HFFc6 (cell line): ENCODE data around the gene ZDHHC16. TPM values are rescaled to one million over a fixed set of nuclear protein-coding genes. Genes with fewer than 3 reads are reported as not detected.

ENCODE experiments used
- DNase-seq: peaks from one replicate; pipeline ENCODE4 v3.0.0-alpha.2; 2018
- H3K27ac Mint-ChIP-seq: 2 replicates; pipeline ENCODE4 v1.8.0; 2020; ENCODE audit warnings: mild to moderate bottlenecking, mixed read lengths
- H3K27me3 Mint-ChIP-seq: 2 replicates; pipeline ENCODE4 v1.8.0; 2021; ENCODE audit warnings: mild to moderate bottlenecking, moderate library complexity, mixed read lengths; ENCODE audit not compliant: insufficient read depth
- H3K36me3 Mint-ChIP-seq: 2 replicates; pipeline ENCODE4 v1.8.0; 2021; ENCODE audit warnings: low read depth, mixed read lengths
- H3K4me1 Mint-ChIP-seq: 2 replicates; pipeline ENCODE4 v1.8.0; 2020; ENCODE audit warnings: low read depth, mixed read lengths
- H3K4me3 Mint-ChIP-seq: 2 replicates; pipeline ENCODE4 v1.8.0; 2020; ENCODE audit warnings: mild to moderate bottlenecking, moderate library complexity, mixed read lengths
- H3K9me3 Mint-ChIP-seq: 2 replicates; pipeline ENCODE4 v1.8.0; 2020; ENCODE audit warnings: mild to moderate bottlenecking, mixed read lengths
- CTCF ChIP-seq: fragments of 200-600 bp; sonication (generic); IDR thresholded peaks from 2 replicates; pipeline ENCODE4 v1.5.0; 2021; ENCODE audit warnings: antibody characterized with exemption, mild to moderate bottlenecking
- total RNA-seq, 6 experiments: library from RNA; stranded (reverse); fragmentation: NEBNext Ultra II Directional; extraction: Animal tissue kit (Norgen Biotek cat#: 25700); gene quantifications; 2 replicates in 1 of 6; 3 replicates in 5 of 6; pipeline ENCODE4 v1.2.3, GENCODE V29; 2021

The ZDHHC16 gene
- total RNA-seq, 6 experiments from 2014 or later: 60.7 to 64.9 (median 63.1) TPM

DNA sequence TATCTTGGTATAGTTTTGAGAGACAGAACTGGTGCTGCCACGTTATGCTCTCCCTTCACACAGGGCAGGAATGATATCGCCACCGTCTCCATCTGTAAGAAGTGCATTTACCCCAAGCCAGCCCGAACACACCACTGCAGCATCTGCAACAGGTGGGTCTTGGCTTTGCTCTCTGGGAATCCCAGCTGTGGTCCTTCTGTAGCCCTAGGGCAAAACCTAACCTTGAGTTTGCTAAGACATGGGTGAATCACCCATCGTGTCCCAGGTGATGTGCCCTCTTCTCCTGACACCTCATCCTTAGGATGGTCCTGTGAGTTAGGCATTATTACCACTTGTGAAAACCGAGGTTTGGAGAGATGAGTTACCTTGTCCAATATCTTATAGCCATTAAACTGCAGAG, 6.4 kb downstream of the ZDHHC16 start:
- TF ChIP-seq CTCF: no peak
- Mint-ChIP-seq H3K9me3 (no peaks in the 10 kb centered on the region), H3K4me3 (no peak overlapping the region; the same call in 1 of the 2 replicates), H3K36me3 (peaks cover 28% of the 10 kb centered on the region), H3K27ac (no peak overlapping the region), H3K27me3 (peaks cover 16% of the 10 kb centered on the region), H3K4me1 (peaks cover 38% of the 10 kb centered on the region)
- DNase-seq: no peak

DNA sequence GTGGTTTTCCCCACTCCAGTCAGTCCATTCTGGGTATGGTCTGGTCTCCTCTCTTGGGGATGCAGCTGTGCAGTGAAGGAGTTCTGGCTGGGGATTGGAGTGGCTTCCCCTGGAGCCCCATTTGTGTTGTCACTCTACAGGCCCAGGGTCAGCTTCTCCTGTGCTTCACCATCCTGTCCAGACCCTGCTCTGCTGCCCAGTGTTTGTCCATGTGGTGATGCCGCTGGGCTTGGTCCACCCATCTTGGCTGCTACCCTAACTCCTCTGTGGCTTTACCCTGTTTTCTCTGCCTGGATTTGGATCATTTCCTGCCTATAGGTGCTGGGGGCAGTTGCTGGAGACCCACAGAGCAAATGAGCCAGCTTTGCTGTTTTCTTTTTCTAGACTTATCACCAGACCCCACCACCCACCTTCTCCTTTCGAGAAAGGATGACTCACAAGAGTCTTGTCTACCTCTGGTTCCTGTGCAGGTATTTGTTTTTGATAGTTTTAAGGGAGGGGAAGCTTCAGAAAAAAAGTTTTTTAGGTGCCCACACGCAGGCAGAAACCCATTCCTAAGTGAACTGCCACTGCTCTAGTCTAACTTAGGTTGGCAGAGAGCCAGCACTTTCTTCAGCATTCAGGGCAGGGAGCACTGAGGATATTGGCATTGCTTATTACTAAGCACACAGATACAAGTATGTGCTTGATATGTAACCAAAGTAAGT, 8.5 kb downstream of the ZDHHC16 start:
- no peak for DNase-seq
- TF ChIP-seq CTCF: no peak
- Mint-ChIP-seq H3K4me3 (no peak overlapping the region; the same call in 1 of the 2 replicates), H3K9me3 (no peaks in the 10 kb centered on the region), H3K27ac (peak overlapping the region; percentile 5), H3K36me3 (peaks cover 38% of the 10 kb centered on the region), H3K4me1 (peaks cover 22% of the 10 kb centered on the region), H3K27me3 (peaks cover 12% of the 10 kb centered on the region)

- no peaks in the 10 kb centered on the region for H3K9me3 Mint-ChIP-seq
- peaks cover 12% of the 10 kb centered on the region for H3K27me3 Mint-ChIP-seq
- no peak for TF ChIP-seq CTCF
- no peak overlapping the region for H3K4me3 Mint-ChIP-seq
- no peak for DNase-seq
- peak overlapping the region; percentile 69 for H3K27ac Mint-ChIP-seq
- peaks cover 12% of the 10 kb centered on the region for H3K4me1 Mint-ChIP-seq
- H3K36me3 Mint-ChIP-seq: peaks cover 42% of the 10 kb centered on the region
Observed at GRCh38 chr10:97456034-97456685, 10.2 kb downstream of the ZDHHC16 start.

DNA sequence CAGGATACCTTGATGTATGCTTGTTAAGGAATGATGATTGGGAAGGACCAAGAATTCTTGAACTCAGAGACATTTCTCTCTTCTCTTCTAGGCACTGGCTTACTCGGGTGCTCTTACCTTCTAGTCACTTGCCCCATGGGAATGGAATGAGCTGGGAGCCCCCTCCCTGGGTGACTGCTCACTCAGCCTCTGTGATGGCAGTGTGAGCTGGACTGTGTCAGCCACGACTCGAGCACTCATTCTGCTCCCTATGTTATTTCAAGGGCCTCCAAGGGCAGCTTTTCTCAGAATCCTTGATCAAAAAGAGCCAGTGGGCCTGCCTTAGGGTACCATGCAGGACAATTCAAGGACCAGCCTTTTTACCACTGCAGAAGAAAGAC, 10.7 kb downstream of the ZDHHC16 start:
- Mint-ChIP-seq H3K27ac (peak overlapping the region; percentile 69), H3K9me3 (no peaks in the 10 kb centered on the region), H3K4me1 (peaks cover 11% of the 10 kb centered on the region), H3K27me3 (peaks cover 8% of the 10 kb centered on the region), H3K4me3 (no peak overlapping the region), H3K36me3 (peaks cover 46% of the 10 kb centered on the region)
- TF ChIP-seq CTCF: no peak
- DNase-seq: no peak

GRCh38 chr10:97459111-97459510, 13.1 kb downstream of the ZDHHC16 start:
- Mint-ChIP-seq H3K27me3 (peaks cover 3% of the 10 kb centered on the region; the same call in 1 of the 2 replicates), H3K27ac (no peak overlapping the region; the same call in 1 of the 2 replicates), H3K36me3 (peaks cover 46% of the 10 kb centered on the region), H3K4me3 (no peak overlapping the region; the same call in 1 of the 2 replicates), H3K9me3 (no peaks in the 10 kb centered on the region), H3K4me1 (peaks cover 17% of the 10 kb centered on the region)
- no peak for DNase-seq
- TF ChIP-seq CTCF: no peak
